ENCODE measurements around the gene PLCL1. TPM values are rescaled to one million over a fixed set of nuclear protein-coding genes. Genes with fewer than 3 reads are reported as not detected.

The PLCL1 gene
- total and polyA plus RNA-seq, 3 experiments from 2014 or later: 0.70 to 2.0 (median 0.71) TPM

DNA sequence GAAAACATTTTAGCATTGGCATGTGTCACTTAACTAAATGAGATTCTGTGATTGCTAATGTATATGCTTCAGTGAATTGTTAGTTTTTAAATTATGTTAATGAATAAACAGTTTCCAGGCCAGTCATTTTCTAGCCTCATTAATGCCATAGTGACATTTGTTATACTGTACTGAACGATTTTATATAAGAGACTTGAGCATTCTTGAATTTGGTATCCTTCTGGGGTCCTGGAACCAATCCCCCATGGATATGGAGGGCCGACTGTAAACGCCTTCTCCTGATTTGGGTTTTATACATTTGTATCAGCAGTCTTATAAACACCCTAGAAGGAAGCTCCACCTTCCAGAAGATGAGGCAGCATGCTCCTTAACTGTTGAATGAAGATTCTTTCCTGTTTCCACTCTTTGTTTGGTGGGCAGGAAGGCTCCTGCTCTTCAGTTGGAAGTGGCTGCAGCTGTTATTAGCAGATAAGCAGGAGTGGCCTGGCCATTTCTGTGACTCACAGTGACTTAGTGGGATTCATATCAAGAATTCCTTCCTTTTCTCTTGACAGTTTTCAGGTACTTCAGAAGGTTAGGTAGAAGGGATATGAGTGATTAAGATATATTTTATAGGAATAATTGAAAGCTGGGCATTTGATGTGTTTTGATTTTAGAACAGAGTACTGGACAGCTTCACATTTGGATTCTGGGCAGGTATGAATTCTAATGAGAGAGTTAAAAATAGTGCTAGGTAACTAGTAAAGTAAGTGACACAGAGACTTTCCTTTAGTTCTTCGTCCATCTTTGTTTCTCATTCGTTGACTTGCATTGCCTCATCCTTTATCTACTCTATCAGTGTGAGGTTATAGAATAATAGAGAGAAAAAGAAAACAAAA, 124.9 kb downstream of the PLCL1 start:
- ChIA-PET POLR2A (no interaction called here), CTCF (no interaction called here)
- Mint-ChIP-seq H3K36me3 (no peaks in the 10 kb centered on the region), H3K4me3 (no peak overlapping the region), H3K9me3 (no peaks in the 10 kb centered on the region), H3K27me3 (peaks cover 0 to 4% of the 10 kb centered on the region in 2 donors), H3K27ac (no peak overlapping the region), H3K4me1 (peaks cover 5 to 15% (median 8%) of the 10 kb centered on the region in 3 donors)
- DNase-seq: no peak
- no peak overlapping the region for H3K4me3 ChIP-seq (ENCODE audit: low read length)
- H3K4me1 ChIP-seq (ENCODE audit: insufficient read depth, low read length): peaks cover 6% of the 10 kb centered on the region
- no peaks in the 10 kb centered on the region for H3K27me3 ChIP-seq (ENCODE audit: insufficient read depth, low read length, poor library complexity, severe bottlenecking)
- peak overlapping the region; percentile 61 for H3K27ac ChIP-seq (ENCODE audit: low read depth, low read length)
- no peaks in the 10 kb centered on the region for H3K9me3 ChIP-seq (ENCODE audit: low read length)
- no peaks in the 10 kb centered on the region for H3K36me3 ChIP-seq (ENCODE audit: insufficient read depth, low read length)

DNA sequence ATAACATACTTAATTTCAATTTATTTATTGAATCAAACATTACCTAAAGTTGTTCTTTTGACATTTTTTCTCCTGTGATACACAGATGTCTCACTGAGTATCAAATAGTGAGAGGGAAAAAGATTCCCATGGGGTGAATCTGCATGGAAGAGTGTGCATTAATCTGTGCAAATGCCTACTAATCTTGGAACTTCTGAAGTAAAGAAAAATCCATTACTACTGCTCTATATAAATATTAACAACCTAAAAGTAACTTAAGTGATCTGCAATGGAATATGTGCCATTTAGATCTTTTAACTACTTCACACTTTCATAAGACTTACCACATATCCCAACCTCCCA, 125.5 kb downstream of the PLCL1 start:
- ChIA-PET CTCF (no interaction called here), POLR2A (no interaction called here)
- no peaks in the 10 kb centered on the region for H3K27me3 ChIP-seq (ENCODE audit: insufficient read depth, low read length, poor library complexity, severe bottlenecking)
- no peak for DNase-seq
- Mint-ChIP-seq H3K4me1 (peaks cover 7 to 18% (median 10%) of the 10 kb centered on the region in 3 donors), H3K27me3 (peaks cover 0 to 4% of the 10 kb centered on the region in 2 donors), H3K9me3 (no peaks in the 10 kb centered on the region), H3K36me3 (no peaks in the 10 kb centered on the region), H3K4me3 (no peak overlapping the region), H3K27ac (no peak overlapping the region)
- no peaks in the 10 kb centered on the region for H3K9me3 ChIP-seq (ENCODE audit: low read length)
- H3K4me3 ChIP-seq (ENCODE audit: low read length): no peak overlapping the region
- no peaks in the 10 kb centered on the region for H3K36me3 ChIP-seq (ENCODE audit: insufficient read depth, low read length)
- H3K27ac ChIP-seq (ENCODE audit: low read depth, low read length): peak overlapping the region; percentile 61
- H3K4me1 ChIP-seq (ENCODE audit: insufficient read depth, low read length): peaks cover 9% of the 10 kb centered on the region

GRCh38 chr2:197930570-197931278, 126.3 kb downstream of the PLCL1 start:
- Mint-ChIP-seq H3K4me1 (peaks cover 10 to 23% (median 14%) of the 10 kb centered on the region in 3 donors), H3K27me3 (peaks cover 0 to 4% of the 10 kb centered on the region in 2 donors), H3K9me3 (no peaks in the 10 kb centered on the region), H3K4me3 (no peak overlapping the region), H3K27ac (no peak overlapping the region), H3K36me3 (no peaks in the 10 kb centered on the region)
- CTCF ChIA-PET: no interaction called here
- POLR2A ChIA-PET: no interaction called here
- Histone ChIP-seq H3K27ac (ENCODE audit: low read depth, low read length) (peak overlapping the region; percentile 61), H3K9me3 (ENCODE audit: low read length) (no peaks in the 10 kb centered on the region), H3K4me3 (ENCODE audit: low read length) (no peak overlapping the region), H3K36me3 (ENCODE audit: insufficient read depth, low read length) (no peaks in the 10 kb centered on the region), H3K4me1 (ENCODE audit: insufficient read depth, low read length) (peaks cover 16% of the 10 kb centered on the region), H3K27me3 (ENCODE audit: insufficient read depth, low read length, poor library complexity, severe bottlenecking) (no peaks in the 10 kb centered on the region)
- DNase-seq: no peak

DNA sequence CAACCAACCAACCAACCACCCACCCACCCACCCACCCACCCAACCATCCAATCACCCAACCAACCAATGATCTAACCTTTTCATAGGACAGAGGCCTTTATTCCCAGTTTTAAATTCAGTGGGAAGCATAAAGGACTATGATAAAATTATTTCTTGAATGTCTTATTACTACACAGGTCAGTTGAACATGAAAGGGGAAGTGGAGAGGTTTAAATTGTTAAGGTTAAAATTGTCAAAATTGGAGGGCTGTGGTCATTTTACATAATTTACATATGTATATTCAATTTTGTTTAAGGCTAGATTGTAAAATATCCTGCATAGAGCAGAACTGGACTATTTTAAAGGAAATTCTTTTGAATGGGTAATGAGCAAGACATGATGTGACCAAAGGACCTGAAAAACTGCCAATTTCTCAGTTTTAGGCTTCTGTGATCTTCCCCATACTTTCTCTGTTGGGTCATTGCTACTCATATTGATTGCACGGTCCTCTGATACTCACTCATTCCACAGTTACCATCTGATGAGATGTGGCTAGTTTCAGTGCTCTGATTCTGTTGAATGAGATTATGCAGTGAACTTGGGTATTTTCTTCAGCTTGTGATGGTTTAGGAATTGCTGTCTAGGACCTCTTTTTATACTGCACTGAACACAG, 127.4 kb downstream of the PLCL1 start:
- no peaks in the 10 kb centered on the region for H3K9me3 ChIP-seq (ENCODE audit: low read length)
- H3K4me3 ChIP-seq (ENCODE audit: low read length): no peak overlapping the region
- Mint-ChIP-seq H3K4me1 (peaks cover 10 to 23% (median 11%) of the 10 kb centered on the region in 3 donors), H3K27ac (no peak overlapping the region), H3K4me3 (no peak overlapping the region), H3K9me3 (no peaks in the 10 kb centered on the region), H3K36me3 (no peaks in the 10 kb centered on the region), H3K27me3 (peaks cover 0 to 4% of the 10 kb centered on the region in 2 donors)
- no peaks in the 10 kb centered on the region for H3K36me3 ChIP-seq (ENCODE audit: insufficient read depth, low read length)
- H3K27ac ChIP-seq (ENCODE audit: low read depth, low read length): no peak overlapping the region
- ChIA-PET CTCF (no interaction called here), POLR2A (no interaction called here)
- no peaks in the 10 kb centered on the region for H3K27me3 ChIP-seq (ENCODE audit: insufficient read depth, low read length, poor library complexity, severe bottlenecking)
- peaks cover 16% of the 10 kb centered on the region for H3K4me1 ChIP-seq (ENCODE audit: insufficient read depth, low read length)
- DNase-seq: no peak

DNA sequence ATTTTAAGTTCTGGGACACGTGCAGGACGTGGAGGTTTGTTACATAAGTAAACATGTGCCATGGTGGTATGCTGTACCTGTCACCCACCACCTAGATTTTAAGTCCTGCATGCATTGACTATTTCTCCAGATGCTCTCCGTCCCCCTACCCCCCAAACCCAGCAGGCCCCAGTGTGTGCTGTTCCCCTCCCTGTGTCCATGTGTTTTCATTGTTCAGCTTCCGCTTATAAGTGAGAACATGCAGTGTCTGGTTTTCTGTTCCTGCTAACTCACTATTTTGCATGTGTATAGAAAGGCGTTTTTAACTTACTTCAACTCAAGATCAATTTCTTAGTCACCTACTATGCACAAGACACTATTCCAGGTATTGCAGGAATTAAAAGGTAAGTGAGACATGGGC, 128.0 kb downstream of the PLCL1 start:
- Histone ChIP-seq H3K9me3 (ENCODE audit: low read length) (no peaks in the 10 kb centered on the region), H3K36me3 (ENCODE audit: insufficient read depth, low read length) (no peaks in the 10 kb centered on the region), H3K4me1 (ENCODE audit: insufficient read depth, low read length) (peaks cover 16% of the 10 kb centered on the region), H3K27ac (ENCODE audit: low read depth, low read length) (no peak overlapping the region), H3K27me3 (ENCODE audit: insufficient read depth, low read length, poor library complexity, severe bottlenecking) (no peaks in the 10 kb centered on the region), H3K4me3 (ENCODE audit: low read length) (no peak overlapping the region)
- no peak for DNase-seq
- Mint-ChIP-seq H3K27me3 (peaks cover 0 to 1% of the 10 kb centered on the region in 2 donors), H3K27ac (peak overlapping the region in 1 of 8 donors; percentile 73), H3K9me3 (no peaks in the 10 kb centered on the region), H3K36me3 (no peaks in the 10 kb centered on the region), H3K4me3 (no peak overlapping the region), H3K4me1 (peaks cover 10 to 23% (median 11%) of the 10 kb centered on the region in 3 donors)
- ChIA-PET CTCF (no interaction called here), POLR2A (no interaction called here)

- peak in 1 of 5 donors; percentile 1 for DNase-seq
- POLR2A ChIA-PET: no interaction called here
- H3K4me1 ChIP-seq (ENCODE audit: insufficient read depth, low read length): peaks cover 16% of the 10 kb centered on the region
- no peak overlapping the region for H3K27ac ChIP-seq (ENCODE audit: low read depth, low read length)
- H3K9me3 ChIP-seq (ENCODE audit: low read length): no peaks in the 10 kb centered on the region
- peak overlapping the region in 6 of 7 donors; percentile 1 to 65 (median 46) for H3K4me3 Mint-ChIP-seq
- no peaks in the 10 kb centered on the region for H3K36me3 ChIP-seq (ENCODE audit: insufficient read depth, low read length)
- H3K27me3 Mint-ChIP-seq: no peaks in the 10 kb centered on the region
- peak overlapping the region in 6 of 8 donors; percentile 2 to 81 (median 26) for H3K27ac Mint-ChIP-seq
- peaks cover 10 to 33% (median 11%) of the 10 kb centered on the region in 3 donors for H3K4me1 Mint-ChIP-seq
- no peak overlapping the region for H3K4me3 ChIP-seq (ENCODE audit: low read length)
- no peaks in the 10 kb centered on the region for H3K27me3 ChIP-seq (ENCODE audit: insufficient read depth, low read length, poor library complexity, severe bottlenecking)
- H3K9me3 Mint-ChIP-seq: no peaks in the 10 kb centered on the region
- H3K36me3 Mint-ChIP-seq: no peaks in the 10 kb centered on the region
- CTCF ChIA-PET: no interaction called here
These were observed 130.0 kb downstream of the PLCL1 start for GRCh38 chr2:197934261-197934933.

DNA sequence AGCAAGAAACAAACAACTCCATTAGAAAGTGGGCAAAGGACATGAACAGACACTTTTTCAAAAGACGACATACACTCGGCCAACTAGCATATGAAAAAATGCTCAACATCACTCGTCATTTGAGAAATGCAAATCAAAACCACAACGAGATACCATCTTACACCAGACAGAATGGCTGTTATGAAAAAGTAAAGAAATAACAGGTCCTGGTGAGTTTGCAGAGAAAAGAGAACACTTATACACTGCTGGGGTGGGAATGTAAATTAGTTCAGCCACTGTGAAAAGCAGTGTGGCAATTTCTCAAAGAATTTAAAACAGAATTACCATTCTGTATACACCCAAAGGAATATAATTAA, 130.5 kb downstream of the PLCL1 start:
- peaks cover 10 to 33% (median 11%) of the 10 kb centered on the region in 3 donors for H3K4me1 Mint-ChIP-seq
- H3K27me3 Mint-ChIP-seq: no peaks in the 10 kb centered on the region
- Histone ChIP-seq H3K4me3 (ENCODE audit: low read length) (no peak overlapping the region), H3K4me1 (ENCODE audit: insufficient read depth, low read length) (peaks cover 16% of the 10 kb centered on the region), H3K27ac (ENCODE audit: low read depth, low read length) (no peak overlapping the region), H3K9me3 (ENCODE audit: low read length) (no peaks in the 10 kb centered on the region), H3K36me3 (ENCODE audit: insufficient read depth, low read length) (no peaks in the 10 kb centered on the region), H3K27me3 (ENCODE audit: insufficient read depth, low read length, poor library complexity, severe bottlenecking) (no peaks in the 10 kb centered on the region)
- H3K36me3 Mint-ChIP-seq: no peaks in the 10 kb centered on the region
- CTCF ChIA-PET: no interaction called here
- peak overlapping the region; percentile 2 to 81 (median 26) for H3K27ac Mint-ChIP-seq
- peak in 1 of 5 donors; percentile 1 for DNase-seq
- H3K9me3 Mint-ChIP-seq: no peaks in the 10 kb centered on the region
- peak overlapping the region in 6 of 7 donors; percentile 1 to 65 (median 46) for H3K4me3 Mint-ChIP-seq
- POLR2A ChIA-PET: no interaction called here

Data from CD8-positive, alpha-beta memory T cell (primary cell).